ENCODE measurements around the gene RCAN1. TPM values are rescaled to one million over a fixed set of nuclear protein-coding genes. Genes with fewer than 3 reads are reported as not detected.

Gene RCAN1
- total RNA-seq, 1 donor from 2014 or later = 197 TPM

DNA sequence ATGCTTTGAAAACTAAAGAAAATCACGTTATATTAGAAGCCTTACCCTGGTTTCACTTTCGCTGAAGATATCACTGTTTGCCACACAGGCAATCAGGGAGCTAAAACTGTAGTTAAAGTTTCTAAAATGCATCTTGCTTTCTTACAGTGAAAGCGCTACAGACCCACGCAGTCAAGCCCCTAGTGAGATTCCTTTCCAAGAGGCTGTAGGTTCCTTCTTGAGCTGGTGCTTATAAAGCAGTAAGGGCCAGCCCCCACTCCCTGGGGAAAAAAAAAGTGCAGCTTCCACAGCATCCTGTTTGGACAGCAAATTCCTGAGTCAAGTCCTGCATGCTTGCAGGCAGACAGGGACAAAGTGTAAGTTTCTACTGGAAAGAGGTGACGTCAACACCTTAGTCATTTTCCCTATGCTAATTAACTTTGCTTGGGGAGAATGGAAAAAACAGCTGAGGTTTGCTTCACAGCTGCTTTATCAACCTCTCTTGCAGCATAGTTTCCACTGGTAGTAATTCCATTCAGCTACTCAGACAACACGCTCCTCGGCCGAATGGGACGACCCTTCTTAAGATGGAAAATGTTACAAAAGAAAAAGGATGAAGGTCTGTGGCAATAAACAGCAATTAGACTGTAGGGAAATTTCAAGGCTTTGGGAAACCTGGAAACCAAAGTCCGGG lies 88.2 kb downstream of the RCAN1 start:
- peak overlapping the region; percentile 84 for H3K4me3 ChIP-seq (ENCODE audit: insufficient read depth, low read depth, low read length)
- FAIRE-seq = peak; percentile 100
- peak; percentile 100 for DNase-seq (ENCODE audit: low read depth)
- H3K9me3 ChIP-seq (ENCODE audit: insufficient read depth, low read depth, low read length) = no peaks in the 10 kb centered on the region
- peaks cover 45% of the 10 kb centered on the region for H3K79me2 ChIP-seq (ENCODE audit: insufficient read depth, low read length)
- peaks cover 58% of the 10 kb centered on the region for H3K4me1 ChIP-seq (ENCODE audit: insufficient read depth, low read length)
- H3K27ac ChIP-seq (ENCODE audit: low read depth, low read length) = peak overlapping the region; percentile 96
- peak overlapping the region; percentile 93 for H3K4me3 Mint-ChIP-seq (ENCODE audit: unreplicated experiment)
- peak overlapping the region; percentile 98 for H3K9ac ChIP-seq (ENCODE audit: low read length)
- H3K27me3 Mint-ChIP-seq (ENCODE audit: low read depth, unreplicated experiment) = no peaks in the 10 kb centered on the region
- no peak for TF ChIP-seq CTCF (IDR thresholded peaks at IDR 0.05; ENCODE audit: insufficient read depth, low read depth, low read length)
- H3K9me3 Mint-ChIP-seq (ENCODE audit: unreplicated experiment) = no peaks in the 10 kb centered on the region
- peaks cover 8% of the 10 kb centered on the region for H3K36me3 Mint-ChIP-seq (ENCODE audit: low read depth, unreplicated experiment)
- H3K27me3 ChIP-seq (ENCODE audit: insufficient read depth, low read length) = no peaks in the 10 kb centered on the region
- H3K4me1 Mint-ChIP-seq (ENCODE audit: low read depth, unreplicated experiment) = peaks cover 57% of the 10 kb centered on the region
- H4K20me1 ChIP-seq (ENCODE audit: insufficient read depth, low read length) = peaks cover 35% of the 10 kb centered on the region
- peaks cover 13% of the 10 kb centered on the region for H3K36me3 ChIP-seq (ENCODE audit: insufficient read depth, low read length)
- peak overlapping the region; percentile 97 for H3K4me2 ChIP-seq (ENCODE audit: low read length)
- H3K27ac Mint-ChIP-seq (ENCODE audit: unreplicated experiment) = peak overlapping the region; percentile 97
- no peak overlapping the region for H2AFZ ChIP-seq (ENCODE audit: low read depth, low read length)

DNA sequence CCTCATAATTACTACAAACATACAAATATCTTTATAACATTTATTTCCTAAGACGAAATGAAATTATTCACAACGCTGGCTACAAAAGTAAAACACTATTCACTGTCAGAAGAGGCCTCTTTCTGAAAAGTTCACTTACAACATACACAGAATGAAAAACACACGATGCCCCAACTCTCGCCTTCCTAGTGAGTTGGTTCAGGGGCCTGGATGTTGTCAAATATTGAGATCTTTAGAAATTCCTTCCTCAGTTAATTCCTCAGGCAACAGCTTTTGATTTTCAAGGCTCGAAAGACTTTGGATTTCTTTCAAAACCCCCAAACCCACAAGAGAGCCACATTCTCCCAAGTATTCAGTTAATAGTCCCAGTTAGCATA lies 88.7 kb downstream of the RCAN1 start:
- Mint-ChIP-seq H3K27ac (ENCODE audit: unreplicated experiment) (peak overlapping the region; percentile 97), H3K4me1 (ENCODE audit: low read depth, unreplicated experiment) (peaks cover 56% of the 10 kb centered on the region), H3K9me3 (ENCODE audit: unreplicated experiment) (no peaks in the 10 kb centered on the region), H3K4me3 (ENCODE audit: unreplicated experiment) (peak overlapping the region; percentile 93), H3K27me3 (ENCODE audit: low read depth, unreplicated experiment) (no peaks in the 10 kb centered on the region), H3K36me3 (ENCODE audit: low read depth, unreplicated experiment) (peaks cover 9% of the 10 kb centered on the region)
- TF ChIP-seq CTCF (IDR thresholded peaks at IDR 0.05; ENCODE audit: insufficient read depth, low read depth, low read length) (no peak), EZH2 (IDR thresholded peaks at IDR 0.05; ENCODE audit: insufficient read depth, low read length) (no peak)
- peak overlapping the region; percentile 98 for H3K9ac ChIP-seq (ENCODE audit: low read length)
- H3K4me3 ChIP-seq (ENCODE audit: insufficient read depth, low read depth, low read length) = peak overlapping the region; percentile 84
- peaks cover 18% of the 10 kb centered on the region for H3K36me3 ChIP-seq (ENCODE audit: insufficient read depth, low read length)
- H2AFZ ChIP-seq (ENCODE audit: low read depth, low read length) = no peak overlapping the region
- no peaks in the 10 kb centered on the region for H3K9me3 ChIP-seq (ENCODE audit: insufficient read depth, low read depth, low read length)
- no peaks in the 10 kb centered on the region for H3K27me3 ChIP-seq (ENCODE audit: insufficient read depth, low read length)
- H4K20me1 ChIP-seq (ENCODE audit: insufficient read depth, low read length) = peaks cover 40% of the 10 kb centered on the region
- peaks cover 54% of the 10 kb centered on the region for H3K4me1 ChIP-seq (ENCODE audit: insufficient read depth, low read length)
- DNase-seq (ENCODE audit: low read depth) (no peak), FAIRE-seq (no peak)
- peak overlapping the region; percentile 97 for H3K4me2 ChIP-seq (ENCODE audit: low read length)
- H3K27ac ChIP-seq (ENCODE audit: low read depth, low read length) = peak overlapping the region; percentile 96
- H3K79me2 ChIP-seq (ENCODE audit: insufficient read depth, low read length) = peaks cover 50% of the 10 kb centered on the region
